ENCODE measurements around the gene LDLRAD4.

DNA sequence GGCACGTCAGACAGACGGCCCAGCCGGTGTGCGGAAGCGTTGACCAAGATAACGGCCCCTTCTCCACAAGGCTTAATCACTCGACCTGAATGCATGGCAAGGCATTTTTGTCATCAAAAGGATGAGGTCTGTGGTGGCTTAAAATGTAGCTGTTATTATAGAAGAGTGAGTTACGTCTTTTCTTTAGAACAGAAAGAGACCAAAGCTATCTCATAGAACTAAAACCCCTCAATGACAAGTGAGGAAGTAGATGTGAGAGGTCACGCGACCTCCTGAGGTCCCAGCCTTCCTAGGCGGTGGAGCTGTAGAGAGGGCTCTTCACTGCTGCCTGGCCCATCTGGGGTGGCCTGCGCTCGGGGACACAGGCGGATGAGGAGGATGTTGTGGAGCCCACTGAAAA, 75.7 kb downstream of the LDLRAD4 start:
- TF ChIP-seq POLR2A (IDR thresholded peaks at IDR 0.05; ENCODE audit: low read depth) (no peak), POLR2AphosphoS5 (IDR thresholded peaks at IDR 0.05) (no peak), EP300 (IDR thresholded peaks at IDR 0.05) (no peak)
- TF ChIP-seq, protein P1, sequence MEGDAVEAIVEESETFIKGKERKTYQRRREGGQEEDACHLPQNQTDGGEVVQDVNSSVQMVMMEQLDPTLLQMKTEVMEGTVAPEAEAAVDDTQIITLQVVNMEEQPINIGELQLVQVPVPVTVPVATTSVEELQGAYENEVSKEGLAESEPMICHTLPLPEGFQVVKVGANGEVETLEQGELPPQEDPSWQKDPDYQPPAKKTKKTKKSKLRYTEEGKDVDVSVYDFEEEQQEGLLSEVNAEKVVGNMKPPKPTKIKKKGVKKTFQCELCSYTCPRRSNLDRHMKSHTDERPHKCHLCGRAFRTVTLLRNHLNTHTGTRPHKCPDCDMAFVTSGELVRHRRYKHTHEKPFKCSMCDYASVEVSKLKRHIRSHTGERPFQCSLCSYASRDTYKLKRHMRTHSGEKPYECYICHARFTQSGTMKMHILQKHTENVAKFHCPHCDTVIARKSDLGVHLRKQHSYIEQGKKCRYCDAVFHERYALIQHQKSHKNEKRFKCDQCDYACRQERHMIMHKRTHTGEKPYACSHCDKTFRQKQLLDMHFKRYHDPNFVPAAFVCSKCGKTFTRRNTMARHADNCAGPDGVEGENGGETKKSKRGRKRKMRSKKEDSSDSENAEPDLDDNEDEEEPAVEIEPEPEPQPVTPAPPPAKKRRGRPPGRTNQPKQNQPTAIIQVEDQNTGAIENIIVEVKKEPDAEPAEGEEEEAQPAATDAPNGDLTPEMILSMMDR (IDR thresholded peaks at IDR 0.05): no peak
